CD8-positive, alpha-beta memory T cell (primary cell): Measurements from ENCODE around the gene UROS. TPM values are rescaled to one million over a fixed set of nuclear protein-coding genes. Genes with fewer than 3 reads are reported as not detected.
A peak's percentile ranks its signal among the peaks of the same experiment; 100 is the strongest.

Experiments used
- CTCF ChIA-PET: fragments of 350-600 bp; sonication (Branson Sonifier 250); formaldehyde crosslinking; loops from one replicate; lab custom pipeline; 2021; ENCODE audit warnings: antibody characterized with exemption; lab: Charles Lee
- POLR2A ChIA-PET: fragments of 350-600 bp; sonication (Branson Sonifier 250); formaldehyde crosslinking; loops from one replicate; lab custom pipeline; 2021; ENCODE audit warnings: antibody characterized with exemption; lab: Charles Lee
- DNase-seq, 5 donors: peaks; one replicate each; pipeline versions ENCODE4 v3.0.0 to v3.0.0-alpha.2; 2020 to 2022; ENCODE audit warnings: mixed read lengths in 1 of 5
- H3K27ac ChIP-seq: one replicate; pipeline ENCODE4 v1.7.0; 2013; ENCODE audit warnings: low read depth, mild to moderate bottlenecking, low read length, moderate library complexity
- H3K27me3 ChIP-seq: 2 replicates; pipeline ENCODE4 v1.7.0; 2013; ENCODE audit warnings: low read length, mild to moderate bottlenecking; ENCODE audit not compliant: insufficient read depth, poor library complexity, severe bottlenecking
- H3K36me3 ChIP-seq: 2 replicates; pipeline ENCODE4 v1.7.0; 2013; ENCODE audit warnings: mild to moderate bottlenecking, low read length, moderate library complexity; ENCODE audit not compliant: insufficient read depth
- H3K4me1 ChIP-seq: 2 replicates; pipeline ENCODE4 v1.7.0; 2013; ENCODE audit warnings: mild to moderate bottlenecking, low read length, moderate library complexity; ENCODE audit not compliant: insufficient read depth
- H3K4me3 ChIP-seq: 2 replicates; pipeline ENCODE4 v1.7.0; 2013; ENCODE audit warnings: mild to moderate bottlenecking, low read length
- H3K9me3 ChIP-seq: 2 replicates; pipeline ENCODE4 v1.7.0; 2013; ENCODE audit warnings: mild to moderate bottlenecking, low read length
- H3K27ac Mint-ChIP-seq, 8 donors: one replicate each; pipeline ENCODE4 v1.8.0; 2020 to 2021; ENCODE audit warnings: mixed read lengths in 8 of 8, mild to moderate bottlenecking in 6 of 8, inconsistent platforms in 3 of 8, moderate library complexity in 3 of 8
- H3K27me3 Mint-ChIP-seq, 2 donors: one replicate each; pipeline ENCODE4 v1.8.0; 2020 to 2021; ENCODE audit warnings: mixed read lengths in 2 of 2, mild to moderate bottlenecking in 1 of 2, moderate library complexity in 1 of 2
- H3K36me3 Mint-ChIP-seq, 3 donors: one replicate each; pipeline ENCODE4 v1.8.0; 2020 to 2021; ENCODE audit warnings: mixed read lengths in 3 of 3, inconsistent platforms in 1 of 3, mild to moderate bottlenecking in 1 of 3
- H3K4me1 Mint-ChIP-seq, 3 donors: one replicate each; pipeline ENCODE4 v1.8.0; 2020 to 2021; ENCODE audit warnings: mixed read lengths in 3 of 3, inconsistent platforms in 1 of 3, mild to moderate bottlenecking in 1 of 3
- H3K4me3 Mint-ChIP-seq, 7 donors: one replicate each; pipeline ENCODE4 v1.8.0; 2020 to 2021; ENCODE audit warnings: mixed read lengths in 7 of 7, mild to moderate bottlenecking in 6 of 7, moderate library complexity in 4 of 7, inconsistent platforms in 2 of 7
- H3K9me3 Mint-ChIP-seq, 5 donors: one replicate each; pipeline ENCODE4 v1.8.0; 2020 to 2022; ENCODE audit warnings: mixed read lengths in 5 of 5, mild to moderate bottlenecking in 3 of 5, moderate library complexity in 2 of 5, inconsistent platforms in 1 of 5
- polyA plus RNA-seq: library from polyadenylated mRNA; unstranded; fragments of 300-500 nt; fragmentation: Illumina TruSeq; gene quantifications from one replicate; pipeline ENCODE4 v1.2.3, GENCODE V29; 2021
- total RNA-seq, 2 experiments: library from RNA; stranded (reverse); gene quantifications; one replicate each; pipeline ENCODE4 v1.2.3, GENCODE V29; 2021

UROS gene
- total and polyA plus RNA-seq, 3 experiments from 2014 or later: 43.4 to 57.3 (median 47.2) TPM

DNA sequence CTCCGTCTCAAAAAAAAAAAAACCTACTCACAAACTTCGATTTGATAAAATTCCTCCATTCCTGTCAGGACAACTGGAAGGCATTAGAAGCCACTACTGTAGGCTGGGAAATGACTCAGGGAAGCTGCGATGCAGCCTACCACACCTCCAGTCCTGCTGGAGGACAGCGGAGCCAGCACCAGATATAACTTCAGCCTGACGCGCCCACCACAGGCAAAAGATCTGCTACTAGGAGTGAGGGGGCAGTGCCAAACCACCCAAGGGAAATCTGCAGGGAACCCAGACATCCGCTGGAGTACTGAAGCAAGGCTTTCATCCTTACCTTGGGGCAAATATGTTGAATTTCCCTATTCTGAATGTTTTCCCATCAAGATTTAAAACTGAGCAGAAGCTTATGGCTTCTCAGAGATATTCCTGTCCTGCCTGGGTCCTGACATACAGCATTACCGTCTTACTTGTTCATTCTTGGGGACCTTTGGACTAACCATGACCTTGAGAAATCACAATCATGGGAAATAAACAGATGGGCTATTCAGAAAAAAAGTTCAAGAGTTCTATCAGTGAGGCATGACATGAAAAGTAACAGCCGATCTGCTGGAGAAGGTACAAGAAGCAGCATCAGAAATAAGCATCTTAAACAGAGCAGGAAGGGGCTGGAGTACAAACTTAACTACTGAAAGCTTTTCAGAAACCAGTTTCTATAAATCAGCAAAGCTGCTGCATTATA, 20.7 kb upstream of the UROS start:
- ChIA-PET POLR2A (interaction anchor here (0.7 kb wide), 1 partner anchor 1111 kb away, joined by 3 read pairs; no protein-coding TSS in a partner anchor), CTCF (no interaction called here)
- H3K9me3 ChIP-seq: no peaks in the 10 kb centered on the region
- no peaks in the 10 kb centered on the region for H3K4me1 Mint-ChIP-seq
- H3K4me1 ChIP-seq: no peaks in the 10 kb centered on the region
- H3K27ac ChIP-seq: no peak overlapping the region
- DNase-seq: no peak
- H3K36me3 Mint-ChIP-seq: peaks cover 0 to 61% (median 7%) of the 10 kb centered on the region in 3 donors
- H3K9me3 Mint-ChIP-seq: no peaks in the 10 kb centered on the region
- no peak overlapping the region for H3K4me3 ChIP-seq
- no peak overlapping the region for H3K4me3 Mint-ChIP-seq
- no peaks in the 10 kb centered on the region for H3K27me3 ChIP-seq
- H3K27ac Mint-ChIP-seq: peak overlapping the region in 2 of 8 donors; percentile 36 to 75
- H3K36me3 ChIP-seq: no peaks in the 10 kb centered on the region
- H3K27me3 Mint-ChIP-seq: no peaks in the 10 kb centered on the region

DNA sequence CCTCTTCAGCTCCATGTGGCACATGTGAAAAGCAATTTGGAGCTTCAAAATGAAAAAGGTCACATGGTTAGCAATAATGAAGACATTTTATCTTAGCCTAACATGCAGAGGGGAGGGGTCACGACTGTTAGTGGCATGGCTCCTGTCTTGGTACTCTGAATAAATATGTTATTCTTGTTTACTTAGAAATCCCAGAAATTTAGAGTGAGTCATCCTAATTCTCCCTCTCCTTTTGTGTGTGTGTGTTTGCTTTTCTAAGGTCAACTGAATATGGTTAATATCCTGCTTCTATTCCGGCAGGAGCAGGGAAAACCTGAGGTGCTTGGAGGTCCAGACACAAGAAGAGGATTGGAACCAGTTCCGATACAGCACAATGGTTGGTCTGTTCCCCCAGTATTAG, 17.9 kb upstream of the UROS start:
- no peak for DNase-seq
- no peaks in the 10 kb centered on the region for H3K27me3 Mint-ChIP-seq
- H3K4me3 ChIP-seq: no peak overlapping the region
- peaks cover 0 to 70% (median 15%) of the 10 kb centered on the region in 3 donors for H3K36me3 Mint-ChIP-seq
- H3K4me3 Mint-ChIP-seq: no peak overlapping the region
- no peak overlapping the region for H3K27ac Mint-ChIP-seq
- ChIA-PET POLR2A (no interaction called here), CTCF (no interaction called here)
- H3K9me3 ChIP-seq: no peaks in the 10 kb centered on the region
- peaks cover 13% of the 10 kb centered on the region for H3K36me3 ChIP-seq
- no peaks in the 10 kb centered on the region for H3K4me1 Mint-ChIP-seq
- H3K27ac ChIP-seq: no peak overlapping the region
- no peaks in the 10 kb centered on the region for H3K27me3 ChIP-seq
- H3K4me1 ChIP-seq: no peaks in the 10 kb centered on the region
- H3K9me3 Mint-ChIP-seq: no peaks in the 10 kb centered on the region

DNA sequence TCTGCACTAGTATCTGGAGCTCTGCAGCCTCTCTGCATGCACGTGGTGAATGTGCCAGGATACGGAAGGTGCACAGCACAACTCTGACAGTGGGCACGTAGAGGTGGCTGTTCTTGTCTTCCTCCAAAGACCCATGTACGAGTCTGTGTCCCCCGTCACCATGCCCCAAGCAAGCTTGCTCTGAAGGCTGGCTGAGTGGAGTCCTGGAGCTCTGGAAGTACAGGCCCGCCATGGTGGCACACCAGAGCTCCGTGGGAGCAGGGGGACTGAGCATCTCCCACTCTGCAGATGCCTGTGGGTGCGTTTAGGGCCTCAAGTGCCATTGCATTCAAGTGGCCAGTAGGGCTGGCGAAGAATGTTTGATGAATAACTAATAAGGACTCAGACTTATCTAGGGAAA, 17.3 kb upstream of the UROS start:
- CTCF ChIA-PET: no interaction called here
- POLR2A ChIA-PET: no interaction called here
- DNase-seq: no peak
- Histone ChIP-seq H3K4me3 (no peak overlapping the region), H3K4me1 (no peaks in the 10 kb centered on the region), H3K36me3 (peaks cover 17% of the 10 kb centered on the region), H3K27ac (no peak overlapping the region), H3K27me3 (no peaks in the 10 kb centered on the region), H3K9me3 (no peaks in the 10 kb centered on the region)
- no peaks in the 10 kb centered on the region for H3K4me1 Mint-ChIP-seq
- H3K27me3 Mint-ChIP-seq: no peaks in the 10 kb centered on the region
- peak overlapping the region in 1 of 7 donors; percentile 54 for H3K4me3 Mint-ChIP-seq
- no peak overlapping the region for H3K27ac Mint-ChIP-seq
- H3K9me3 Mint-ChIP-seq: no peaks in the 10 kb centered on the region
- peaks cover 0 to 73% (median 20%) of the 10 kb centered on the region in 3 donors for H3K36me3 Mint-ChIP-seq

DNA sequence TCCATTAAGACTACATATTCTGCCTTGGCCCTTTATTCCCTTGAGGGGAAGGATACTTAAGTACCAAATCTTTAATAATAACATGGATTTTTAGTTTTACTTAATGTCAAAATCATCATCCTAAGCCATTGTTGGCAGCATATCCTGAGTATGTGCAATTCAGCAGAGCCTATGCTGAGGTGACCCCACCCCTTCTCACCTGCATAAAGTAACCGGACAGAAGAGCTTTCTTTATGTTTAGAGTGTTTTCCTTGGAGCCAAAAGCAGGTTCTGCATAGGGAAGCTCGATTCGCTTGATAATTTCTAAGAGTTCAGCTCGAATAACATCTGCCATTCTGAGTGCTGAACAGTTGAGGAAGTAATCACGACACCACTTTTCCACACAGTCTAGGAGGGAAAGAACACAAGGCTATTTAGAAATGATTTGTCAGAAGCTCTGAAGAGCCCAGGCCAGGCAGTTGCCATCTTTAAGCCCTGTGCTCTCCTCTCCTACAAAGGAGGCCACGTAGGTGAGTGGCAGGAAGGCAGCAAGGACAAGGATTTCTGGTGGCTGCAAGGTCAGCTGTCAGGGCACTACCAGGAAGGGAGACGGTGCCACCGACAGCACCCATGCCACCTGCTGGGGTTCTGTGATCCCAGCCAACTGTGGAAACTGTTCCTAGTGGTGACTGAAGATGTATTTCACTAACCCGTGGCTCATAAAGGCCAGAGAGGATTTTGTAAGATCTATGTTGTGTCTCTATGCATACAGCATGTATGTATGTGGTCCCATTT, 15.9 kb upstream of the UROS start:
- Mint-ChIP-seq H3K9me3 (no peaks in the 10 kb centered on the region), H3K27me3 (no peaks in the 10 kb centered on the region), H3K27ac (peak overlapping the region in 1 of 8 donors; percentile 41), H3K36me3 (peaks cover 0 to 78% (median 24%) of the 10 kb centered on the region in 3 donors), H3K4me1 (no peaks in the 10 kb centered on the region), H3K4me3 (no peak overlapping the region)
- Histone ChIP-seq H3K27ac (no peak overlapping the region), H3K4me1 (no peaks in the 10 kb centered on the region), H3K9me3 (no peaks in the 10 kb centered on the region), H3K27me3 (no peaks in the 10 kb centered on the region), H3K36me3 (peaks cover 21% of the 10 kb centered on the region), H3K4me3 (no peak overlapping the region)
- ChIA-PET CTCF (no interaction called here), POLR2A (no interaction called here)
- DNase-seq: no peak

DNA sequence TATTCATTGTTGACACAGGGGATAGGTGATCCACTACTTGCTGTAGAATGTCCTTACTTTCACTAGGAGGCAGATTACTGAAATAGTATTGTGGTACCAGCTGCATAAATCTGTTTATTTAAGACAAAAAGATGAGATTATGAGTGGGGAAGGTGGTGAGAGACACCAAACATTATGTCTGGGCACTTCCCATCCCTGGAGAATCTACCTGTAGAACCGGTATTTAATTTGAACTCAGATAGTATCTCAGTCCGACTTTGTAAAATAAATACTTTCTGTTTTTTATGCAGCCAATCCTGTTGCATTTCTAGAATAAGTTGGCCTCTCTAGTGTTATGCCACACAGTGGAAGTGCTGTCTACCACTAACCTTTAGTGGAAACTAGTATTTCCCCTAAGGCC, 13.7 kb upstream of the UROS start:
- Histone ChIP-seq H3K27ac (no peak overlapping the region), H3K36me3 (peaks cover 37% of the 10 kb centered on the region), H3K27me3 (no peaks in the 10 kb centered on the region), H3K4me3 (no peak overlapping the region), H3K4me1 (no peaks in the 10 kb centered on the region), H3K9me3 (no peaks in the 10 kb centered on the region)
- ChIA-PET POLR2A (interaction anchor here (0.5 to 1.4 kb wide), 2 partner anchors 9 to 14 kb away, joined by 3 to 4 read pairs; partner anchors contain the start of genes BCCIP and UROS), CTCF (no interaction called here)
- Mint-ChIP-seq H3K27me3 (no peaks in the 10 kb centered on the region), H3K36me3 (peaks cover 0 to 83% (median 28%) of the 10 kb centered on the region in 3 donors), H3K4me1 (no peaks in the 10 kb centered on the region), H3K9me3 (no peaks in the 10 kb centered on the region), H3K4me3 (no peak overlapping the region), H3K27ac (peak overlapping the region in 1 of 8 donors; percentile 77)
- DNase-seq: no peak

DNA sequence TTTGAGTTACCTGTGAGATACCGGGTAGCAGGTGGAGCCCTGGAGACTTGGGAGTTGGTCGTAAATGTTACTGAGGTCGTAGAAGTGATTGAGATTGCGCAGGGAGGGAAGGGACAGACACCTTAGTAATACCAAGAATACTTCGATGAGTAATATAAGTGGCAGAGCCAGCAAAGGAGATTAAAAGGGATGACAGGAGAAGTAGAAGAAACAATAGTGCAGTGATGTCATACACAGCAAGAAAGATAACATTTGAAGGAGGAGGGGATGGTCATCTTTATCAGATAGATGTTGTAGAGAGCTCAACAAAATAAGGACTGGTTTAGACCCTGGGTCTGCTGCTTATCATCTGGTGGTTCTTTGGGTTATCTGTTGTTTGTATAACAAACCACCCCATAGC, 5.3 kb upstream of the UROS start:
- Histone ChIP-seq H3K27me3 (no peaks in the 10 kb centered on the region), H3K36me3 (peaks cover 54% of the 10 kb centered on the region), H3K4me3 (no peak overlapping the region), H3K27ac (no peak overlapping the region), H3K9me3 (no peaks in the 10 kb centered on the region), H3K4me1 (peaks cover 26% of the 10 kb centered on the region)
- POLR2A ChIA-PET: interaction anchor here (0.6 kb wide), 1 partner anchor 8 kb away, joined by 3 read pairs; no protein-coding TSS in a partner anchor
- Mint-ChIP-seq H3K27ac (peak overlapping the region in 4 of 8 donors; percentile 4 to 71 (median 38)), H3K9me3 (no peaks in the 10 kb centered on the region), H3K27me3 (no peaks in the 10 kb centered on the region), H3K4me1 (peaks cover 7 to 20% (median 14%) of the 10 kb centered on the region in 3 donors), H3K4me3 (no peak overlapping the region), H3K36me3 (peaks cover 5 to 67% (median 13%) of the 10 kb centered on the region in 3 donors)
- DNase-seq: no peak
- CTCF ChIA-PET: no interaction called here

DNA sequence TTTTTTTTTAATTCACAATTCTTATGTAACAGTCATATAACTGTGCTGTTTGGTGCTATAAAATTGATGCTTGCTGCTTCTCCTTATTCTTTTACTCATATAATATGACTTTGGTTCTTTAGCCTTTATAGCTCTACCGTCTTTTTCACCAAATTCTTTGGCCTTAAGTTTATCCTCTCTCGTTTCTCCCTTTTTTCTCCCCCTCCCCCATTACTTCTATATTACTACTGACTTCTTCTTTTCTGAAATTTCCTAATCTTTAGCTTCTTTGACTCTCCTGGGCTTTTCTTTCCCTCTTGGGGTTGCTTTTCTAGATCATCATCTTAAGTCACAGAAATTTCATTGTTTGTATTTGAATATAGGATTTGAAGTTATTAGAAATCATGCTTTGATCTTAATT, 4.1 kb upstream of the UROS start:
- peaks cover 27% of the 10 kb centered on the region for H3K4me1 ChIP-seq
- H3K9me3 ChIP-seq: no peaks in the 10 kb centered on the region
- Mint-ChIP-seq H3K36me3 (peaks cover 5 to 57% (median 13%) of the 10 kb centered on the region in 3 donors), H3K27ac (peak overlapping the region in 6 of 8 donors; percentile 42 to 89 (median 64)), H3K27me3 (no peaks in the 10 kb centered on the region), H3K4me3 (peak overlapping the region in 1 of 7 donors; percentile 67), H3K4me1 (peaks cover 7 to 22% (median 17%) of the 10 kb centered on the region in 3 donors), H3K9me3 (no peaks in the 10 kb centered on the region)
- ChIA-PET CTCF (no interaction called here), POLR2A (no interaction called here)
- H3K27me3 ChIP-seq: no peaks in the 10 kb centered on the region
- no peak for DNase-seq
- no peak overlapping the region for H3K27ac ChIP-seq
- peaks cover 44% of the 10 kb centered on the region for H3K36me3 ChIP-seq
- no peak overlapping the region for H3K4me3 ChIP-seq

DNA sequence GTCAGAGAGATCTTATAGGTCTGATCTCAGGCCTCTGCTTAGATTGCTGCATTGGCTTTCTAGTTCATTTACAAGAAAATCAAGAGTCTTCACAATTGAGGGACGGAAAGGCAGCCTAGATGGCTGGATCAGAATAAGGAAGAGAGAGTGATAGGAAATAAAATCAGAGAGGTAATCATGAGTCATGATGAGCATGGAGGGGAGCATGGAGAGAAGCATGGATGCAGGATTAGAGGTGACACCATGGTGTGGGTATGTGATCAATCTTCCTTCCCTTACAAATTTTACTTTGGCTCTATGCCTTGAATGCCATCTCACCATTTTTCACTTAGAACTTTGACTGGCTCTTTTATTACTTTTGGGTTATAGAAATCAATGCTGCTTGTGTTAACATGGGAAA, 1.7 kb upstream of the UROS start:
- H3K27ac ChIP-seq: no peak overlapping the region
- no peaks in the 10 kb centered on the region for H3K27me3 ChIP-seq
- peaks cover 43% of the 10 kb centered on the region for H3K4me1 ChIP-seq
- H3K27ac Mint-ChIP-seq: no peak overlapping the region
- no peaks in the 10 kb centered on the region for H3K9me3 ChIP-seq
- no peak for DNase-seq
- H3K36me3 ChIP-seq: peaks cover 27% of the 10 kb centered on the region
- POLR2A ChIA-PET: interaction anchor here (0.6 kb wide), 1 partner anchor 8 kb away, joined by 3 read pairs; no protein-coding TSS in a partner anchor
- H3K27me3 Mint-ChIP-seq: no peaks in the 10 kb centered on the region
- peaks cover 5 to 37% (median 11%) of the 10 kb centered on the region in 3 donors for H3K36me3 Mint-ChIP-seq
- H3K4me3 Mint-ChIP-seq: no peak overlapping the region
- H3K4me1 Mint-ChIP-seq: peaks cover 26 to 37% (median 37%) of the 10 kb centered on the region in 3 donors
- H3K4me3 ChIP-seq: peak overlapping the region; percentile 86
- no peaks in the 10 kb centered on the region for H3K9me3 Mint-ChIP-seq
- CTCF ChIA-PET: no interaction called here
